Vagina (tissue), 2 donors: ENCODE measurements around the gene GIGYF1. TPM values are rescaled to one million over a fixed set of nuclear protein-coding genes. Genes with fewer than 3 reads are reported as not detected.
A peak's percentile ranks its signal among the peaks of the same experiment; 100 is the strongest.

ENCODE experiments used
- DNase-seq, 2 donors: peaks; one replicate each; pipeline ENCODE4 v3.0.0-alpha.2; 2017; ENCODE audit errors: extremely low spot score in 2 of 2
- H3K27ac ChIP-seq: fragments of 200-600 bp; sonication (generic); one replicate; pipeline ENCODE4 v1.5.1; 2019
- H3K27me3 ChIP-seq: fragments of 200-600 bp; sonication (generic); one replicate; pipeline ENCODE4 v1.5.1; 2019
- H3K36me3 ChIP-seq, 2 donors: fragments of 200-600 bp; sonication (generic); one replicate each; pipeline ENCODE4 v1.5.1; 2017 to 2019
- H3K4me1 ChIP-seq: fragments of 200-600 bp; sonication (generic); one replicate; pipeline ENCODE4 v1.5.1; 2019
- H3K4me3 ChIP-seq, 2 donors: fragments of 200-600 bp; sonication (generic); 1 replicate in 1 of 2; 2 replicates in 1 of 2; pipeline ENCODE4 v1.5.1; 2016 to 2019
- H3K9me3 ChIP-seq: fragments of 200-600 bp; sonication (generic); one replicate; pipeline ENCODE4 v1.5.1; 2019
- CTCF ChIP-seq, 3 experiments: fragments of 450-650 bp in 2 of 3; fragments of 200-600 bp in 1 of 3; sonication (generic) in 1 of 3; IDR thresholded peaks; one replicate each; pipeline ENCODE4 v1.5.1; 2017 to 2019; ENCODE audit warnings: antibody characterized with exemption in 3 of 3, mild to moderate bottlenecking in 2 of 3, moderate library complexity in 2 of 3
- POLR2A ChIP-seq, 2 donors: fragments of 450-650 bp; IDR thresholded peaks; one replicate each; pipeline ENCODE4 v1.6.1; 2017; ENCODE audit warnings: antibody characterized with exemption in 2 of 2, mild to moderate bottlenecking in 2 of 2, moderate library complexity in 2 of 2
- POLR2AphosphoS5 ChIP-seq, 2 donors: sonication (generic); formaldehyde crosslinking; IDR thresholded peaks; one replicate each; pipeline ENCODE4 v1.9.0; 2017; ENCODE audit warnings: antibody characterized with exemption in 2 of 2, mild to moderate bottlenecking in 2 of 2, low read depth in 1 of 2; ENCODE audit not compliant: insufficient read depth in 1 of 2
- intact Hi-C: fragments of 100-400 bp; cut with DNase I; formaldehyde crosslinking; loops from one replicate; pipeline ENCODE4 v1.15.1; 2023
- total RNA-seq: library from RNA; depleted of rRNA; stranded (reverse); fragments of >200 nt; gene quantifications from one replicate; pipeline ENCODE4 v1.2.3, GENCODE V29; 2016

The GIGYF1 gene
- total RNA-seq, 1 donor from 2014 or later: 20.6 TPM

GRCh38 chr7:100632951-100633717 lies 60.9 kb downstream of the GIGYF1 start:
- intact Hi-C loops: no loop called here
- DNase-seq: no peak

GRCh38 chr7:100630066-100630465 lies 64.0 kb downstream of the GIGYF1 start:
- Histone ChIP-seq H3K27me3 (peaks cover 4% of the 10 kb centered on the region), H3K9me3 (no peaks in the 10 kb centered on the region), H3K4me3 (no peak overlapping the region), H3K4me1 (peaks cover 26% of the 10 kb centered on the region), H3K27ac (no peak overlapping the region), H3K36me3 (no peaks in the 10 kb centered on the region)
- no peak for DNase-seq
- TF ChIP-seq POLR2AphosphoS5 (IDR thresholded peaks at IDR 0.05; ENCODE audit: insufficient read depth in 1 of 2, low read depth in 1 of 2) (no peak), CTCF (IDR thresholded peaks at IDR 0.05) (no peak), POLR2A (IDR thresholded peaks at IDR 0.05) (no peak)
- intact Hi-C loops: no loop called here

More at GRCh38 chr7:100632951-100633717, 60.9 kb downstream of the GIGYF1 start:
- no peaks in the 10 kb centered on the region for H3K9me3 ChIP-seq
- H3K4me3 ChIP-seq: peak overlapping the region; percentile 52 to 54
- no peak overlapping the region for H3K27ac ChIP-seq
- H3K36me3 ChIP-seq: no peaks in the 10 kb centered on the region
- peaks cover 4% of the 10 kb centered on the region for H3K27me3 ChIP-seq
- TF ChIP-seq POLR2AphosphoS5 (IDR thresholded peaks at IDR 0.05; ENCODE audit: insufficient read depth in 1 of 2, low read depth in 1 of 2) (no peak), CTCF (IDR thresholded peaks at IDR 0.05) (peak in 1 of 3 experiments; percentile 17), POLR2A (IDR thresholded peaks at IDR 0.05) (no peak)
- peaks cover 11% of the 10 kb centered on the region for H3K4me1 ChIP-seq

Other genes starting within 250 kb of the GIGYF1 start
- not detected for gene SPACDR, start 230.0 kb downstream of the GIGYF1 start, total RNA-seq
- 34.6 TPM for gene TSC22D4, start 215.0 kb downstream of the GIGYF1 start, total RNA-seq
- 3.9 TPM for gene NYAP1, start 210.3 kb downstream of the GIGYF1 start, total RNA-seq
- 37.6 TPM for gene AGFG2, start 155.0 kb downstream of the GIGYF1 start, total RNA-seq
- gene SAP25, start 120.3 kb downstream of the GIGYF1 start, total RNA-seq: 2.9 TPM
- gene LRCH4, start 108.1 kb downstream of the GIGYF1 start, total RNA-seq: 72.2 TPM
- gene FBXO24, start 107.9 kb downstream of the GIGYF1 start, total RNA-seq: 0.98 TPM
- gene PCOLCE, start 91.9 kb downstream of the GIGYF1 start, total RNA-seq: 85.4 TPM
- gene MOSPD3, start 81.7 kb downstream of the GIGYF1 start, total RNA-seq: 11.8 TPM
- 0.25 TPM for gene TFR2, start 52.7 kb downstream of the GIGYF1 start, total RNA-seq
- 0.49 TPM for gene ACTL6B, start 37.8 kb downstream of the GIGYF1 start, total RNA-seq
- 283 TPM for gene GNB2, start 20.5 kb downstream of the GIGYF1 start, total RNA-seq
- 44.0 TPM for gene POP7, start 11.9 kb upstream of the GIGYF1 start, total RNA-seq
- gene EPO, start 26.2 kb upstream of the GIGYF1 start, total RNA-seq: not detected
- not detected for gene ZAN, start 39.3 kb upstream of the GIGYF1 start, total RNA-seq
- gene EPHB4, start 133.3 kb upstream of the GIGYF1 start, total RNA-seq: 72.4 TPM
- 15.7 TPM for gene SLC12A9, start 158.5 kb upstream of the GIGYF1 start, total RNA-seq
- 52.1 TPM for gene TRIP6, start 173.1 kb upstream of the GIGYF1 start, total RNA-seq
- gene SRRT, start 180.9 kb upstream of the GIGYF1 start, total RNA-seq: 96.5 TPM
- 3.4 TPM for gene UFSP1, start 195.5 kb upstream of the GIGYF1 start, total RNA-seq
- 9.3 TPM for gene ACHE, start 201.6 kb upstream of the GIGYF1 start, total RNA-seq